T-helper 1 cell (primary cell): ENCODE results near the gene GCK.

Source experiments
- DNase-seq, 5 donors: peaks; one replicate each; pipeline ENCODE4 v3.0.0-alpha.2; 2012 to 2020
- total RNA-seq, 4 donors: gene quantifications; one replicate each; lab custom pipeline; 2026; lab: John Stamatoyannopoulos, UW

Gene GCK
- 0.30 to 0.83 (median 0.50) reads per million in 4 donors for total RNA-seq

DNA sequence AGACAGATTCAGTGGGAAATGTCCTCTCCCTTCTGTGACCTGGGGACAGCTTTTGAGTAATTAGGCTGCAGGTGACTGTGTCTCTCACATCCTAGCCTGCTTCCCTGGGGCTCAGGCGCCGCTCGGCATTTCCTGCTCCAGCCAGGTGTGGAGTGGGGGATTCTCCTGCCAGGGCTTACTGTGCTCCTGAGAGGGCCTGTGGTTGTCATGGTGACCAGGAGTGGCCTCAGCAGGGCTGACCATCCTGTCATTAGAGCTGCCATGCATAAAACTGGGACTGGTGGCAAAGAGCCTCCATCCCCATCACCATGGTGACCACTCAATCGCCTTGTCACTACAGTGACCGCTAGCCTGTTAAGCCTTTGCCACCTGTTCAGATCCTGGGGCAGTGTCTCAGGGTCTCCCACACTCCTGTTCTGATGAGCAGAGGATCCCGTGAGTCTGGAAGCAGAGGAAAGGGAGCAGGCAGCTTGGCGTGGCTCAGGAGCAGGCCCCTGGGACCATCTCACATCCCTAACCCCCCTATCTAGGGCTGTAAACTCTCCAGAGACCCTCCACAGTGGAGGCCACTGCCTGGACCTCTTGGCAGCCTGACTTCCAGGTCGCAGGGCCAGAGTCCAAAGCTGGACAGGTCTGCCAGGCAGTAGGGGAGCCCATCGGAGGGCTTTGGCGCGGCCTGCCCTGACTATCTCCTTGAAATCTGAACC is at the start of gene GCK:
TSS of gene GCK (minus strand) at position 154 of the 707 bp plus-strand sequence. CDS start 486 bp downstream, outside the sequence.
- DNase-seq, result no peak

DNA sequence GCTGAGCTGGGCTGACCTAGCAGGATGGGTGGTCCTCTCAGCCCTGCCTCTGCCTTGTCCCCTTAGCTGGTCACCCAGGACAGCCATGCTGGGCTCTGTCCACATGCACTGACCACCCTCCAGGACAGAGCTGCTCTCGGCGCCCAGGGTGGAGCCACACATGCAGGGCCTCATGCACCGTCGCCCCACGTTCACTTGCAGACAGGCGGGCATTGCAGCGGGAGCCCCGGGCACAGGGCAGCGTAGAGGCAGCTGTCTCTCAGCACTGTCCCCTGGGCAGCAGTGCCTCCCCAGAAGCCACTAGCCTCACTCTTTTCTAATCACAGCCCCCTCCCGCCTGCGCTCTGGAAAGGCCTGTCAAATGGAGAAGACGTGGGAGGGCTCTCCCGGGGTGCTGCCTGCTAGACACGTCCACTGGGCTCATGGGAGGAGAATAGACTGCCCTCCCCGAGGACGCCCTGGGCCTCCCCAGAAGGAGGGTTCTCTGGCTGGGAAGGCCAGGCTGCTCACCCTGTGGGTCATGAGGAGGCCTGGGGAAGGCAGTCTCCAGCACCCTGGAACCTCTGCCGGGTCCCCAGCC is 49.0 kb upstream of the GCK start:
- DNase-seq, result no peak

GRCh38 chr7:44237696-44238095 is 48.5 kb upstream of the GCK start:
- DNase-seq, result no peak

- no peak for DNase-seq
These were observed 47.1 kb upstream of the GCK start for GRCh38 chr7:44236333-44236728.

DNA sequence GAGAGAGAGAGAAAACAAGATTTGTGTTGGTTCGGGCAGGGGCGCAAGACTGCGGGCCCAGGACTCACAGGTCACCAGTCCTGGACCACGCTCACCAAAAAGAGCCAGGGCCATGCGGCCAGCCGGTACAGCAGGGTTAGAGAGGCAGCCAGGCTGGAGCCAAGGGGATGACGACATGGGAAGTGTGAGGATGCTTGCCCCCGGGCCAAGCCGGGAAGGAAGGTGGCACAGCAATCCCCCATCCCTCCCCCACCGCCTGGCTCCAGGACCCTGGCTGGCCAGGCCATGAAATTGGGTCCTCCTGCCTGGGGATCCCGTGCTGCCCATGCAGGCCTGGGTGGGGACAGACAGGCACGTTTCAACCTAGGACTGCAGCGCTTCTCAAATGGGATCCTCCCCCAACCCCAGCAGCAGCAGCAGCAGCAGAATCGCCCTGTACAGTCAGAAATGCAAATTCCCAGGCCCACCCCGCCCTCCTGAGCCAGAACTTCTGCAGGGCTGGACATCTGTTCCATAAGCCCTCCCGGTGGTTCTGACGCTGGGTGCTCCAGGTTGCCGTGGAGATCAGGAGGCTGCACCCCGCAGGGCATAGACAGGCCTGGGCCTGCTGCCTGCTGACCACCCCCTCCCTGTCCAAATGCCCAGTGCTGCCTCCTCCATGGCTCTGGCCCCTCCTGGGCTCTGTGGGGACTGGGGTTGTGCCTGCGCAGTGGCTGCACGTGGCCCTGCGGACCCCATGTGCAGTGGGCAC is 46.5 kb upstream of the GCK start:
- DNase-seq, result no peak

- DNase-seq, result no peak
These were observed 45.8 kb upstream of the GCK start for GRCh38 chr7:44235066-44235465.

DNA sequence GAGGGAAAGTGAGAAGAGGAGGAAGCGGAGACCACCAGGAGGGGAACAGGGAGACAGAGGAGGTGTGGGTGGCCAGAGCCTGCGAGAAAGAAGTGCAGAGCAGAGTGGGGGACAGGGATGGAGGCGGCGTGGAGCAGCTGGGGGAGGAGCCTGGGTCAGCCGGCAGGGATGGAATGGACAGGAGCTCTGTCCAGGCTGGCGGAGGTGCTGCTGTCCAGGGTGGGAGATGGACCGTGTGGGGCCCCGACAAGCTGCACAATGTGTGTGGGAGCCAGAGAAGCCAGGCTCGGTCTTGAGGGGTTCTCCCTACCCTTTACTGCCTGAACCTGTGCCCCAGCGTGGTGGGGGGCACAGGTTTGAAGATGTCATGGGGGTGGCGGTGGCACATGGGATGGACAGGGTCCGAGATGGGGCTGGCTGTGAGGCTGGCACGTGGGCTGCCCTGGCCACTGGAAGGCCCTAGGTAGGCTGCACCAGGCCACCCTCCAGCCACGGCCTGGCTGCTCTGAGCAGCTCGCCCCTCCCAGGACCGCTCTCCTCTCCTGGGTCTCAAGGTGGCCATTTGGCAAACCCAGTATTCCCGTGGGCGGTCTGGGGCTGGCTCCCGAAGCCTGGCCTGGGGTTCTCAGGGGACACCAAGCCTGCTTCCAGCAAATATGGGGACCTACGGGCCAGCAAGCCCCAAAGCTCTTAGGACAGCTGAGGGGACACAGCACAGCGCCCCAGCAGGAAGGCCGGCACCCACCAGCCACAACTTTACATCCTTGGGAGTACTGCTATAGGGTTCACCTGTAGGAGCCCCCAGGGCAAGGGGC is 43.9 kb upstream of the GCK start:
- DNase-seq, result no peak

DNA sequence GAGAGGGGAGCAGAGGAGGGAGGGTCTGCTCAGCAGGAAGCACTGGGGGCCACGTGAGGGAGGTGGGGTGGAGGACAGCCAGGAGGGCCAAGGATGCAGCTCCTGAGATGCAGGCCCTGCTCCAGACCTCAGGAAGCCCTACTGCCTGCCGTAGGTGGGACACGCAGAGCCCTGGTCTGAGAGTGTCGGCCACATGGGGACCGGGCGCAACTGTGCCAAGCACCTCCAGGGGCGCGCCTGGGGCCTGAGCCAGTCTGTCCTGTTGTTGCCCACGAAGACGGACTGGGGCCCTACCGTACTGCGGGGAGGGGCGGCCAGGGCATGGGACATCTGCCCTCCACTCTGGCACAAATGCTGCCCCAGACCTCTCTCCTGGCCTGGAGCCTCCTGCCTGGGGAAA is 43.2 kb upstream of the GCK start:
- DNase-seq, result no peak

DNA sequence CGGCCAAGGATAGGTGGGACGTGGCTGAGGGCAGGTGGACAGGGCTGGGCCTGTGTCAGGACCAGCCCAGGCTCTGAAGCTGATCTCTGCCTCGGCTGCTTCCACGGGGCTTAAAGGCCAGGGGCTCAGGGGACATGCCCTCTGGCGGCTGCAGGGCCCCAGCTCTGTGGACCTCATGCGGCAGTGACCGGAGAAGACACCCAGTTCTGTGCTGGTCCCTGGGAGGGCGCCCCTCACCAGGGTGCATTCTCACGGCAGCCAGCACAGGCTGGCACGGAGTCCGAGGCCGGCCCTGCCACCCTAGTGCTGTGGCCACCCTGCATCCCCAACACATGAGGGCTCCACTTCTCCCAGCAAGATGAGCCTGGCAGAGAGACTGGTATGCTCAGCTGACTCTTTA is 41.8 kb upstream of the GCK start:
- no peak for DNase-seq

DNA sequence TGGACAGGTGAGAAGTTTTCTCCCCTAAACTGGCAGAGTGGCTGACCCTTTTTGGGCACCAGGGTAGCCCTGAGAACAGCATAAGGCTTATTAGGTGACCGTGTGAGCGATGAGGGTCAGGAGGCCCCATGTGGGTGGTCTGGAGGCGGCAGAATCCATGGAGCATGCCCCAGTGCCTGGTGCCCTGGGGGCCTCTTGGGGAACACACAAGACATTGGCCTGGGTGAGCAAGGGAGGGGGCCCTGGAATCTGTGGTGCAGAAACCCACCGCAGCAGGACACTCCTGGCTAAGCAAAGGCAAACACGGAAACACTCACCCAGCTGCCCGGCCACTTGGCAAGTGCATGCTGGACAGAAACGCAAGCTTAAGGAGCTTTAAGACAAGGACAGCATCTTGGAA is 41.0 kb upstream of the GCK start:
- no peak for DNase-seq

GRCh38 chr7:44229546-44230105 is 40.4 kb upstream of the GCK start:
- no peak for DNase-seq

- DNase-seq, result no peak
These were observed 39.5 kb upstream of the GCK start for GRCh38 chr7:44228571-44229350.

DNA sequence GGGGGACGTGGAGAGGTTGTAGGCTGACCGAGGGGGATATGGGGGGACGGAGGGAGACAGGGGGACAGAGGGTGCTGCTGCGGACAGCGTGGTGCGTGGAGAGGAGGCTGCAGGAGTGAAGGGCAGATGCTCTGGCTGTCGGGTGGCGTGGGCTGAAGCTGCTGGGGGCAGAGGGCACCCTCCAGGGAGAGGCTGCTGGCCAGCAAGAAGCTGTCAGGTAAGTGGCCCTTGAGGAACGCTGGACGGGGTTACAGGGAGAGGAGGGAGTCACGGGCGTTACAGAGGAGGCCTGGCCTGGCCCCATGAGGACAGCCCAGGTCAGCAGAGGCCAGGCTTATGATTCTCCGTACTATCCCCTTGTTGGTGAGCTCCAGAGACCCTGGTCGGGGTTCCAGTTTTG is 38.7 kb upstream of the GCK start:
- DNase-seq, result no peak

DNA sequence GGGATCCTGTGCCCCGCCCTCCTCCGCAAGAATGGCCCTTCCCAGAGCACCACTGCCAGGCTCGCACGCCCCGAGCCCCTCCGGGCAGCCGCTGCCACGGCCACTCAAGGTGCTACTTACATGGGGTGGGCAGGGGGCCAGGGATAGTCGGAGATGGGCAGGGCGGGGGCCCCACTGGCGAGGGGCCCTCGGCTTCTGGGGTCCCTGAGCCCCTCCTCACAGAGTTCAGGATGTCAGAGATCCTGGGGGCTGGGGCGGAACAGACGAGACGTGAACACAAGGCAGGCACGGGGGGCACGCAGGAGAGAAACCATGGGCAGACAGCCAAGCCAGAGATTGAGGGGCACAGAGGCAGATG is 37.1 kb upstream of the GCK start:
- DNase-seq, result no peak

DNA sequence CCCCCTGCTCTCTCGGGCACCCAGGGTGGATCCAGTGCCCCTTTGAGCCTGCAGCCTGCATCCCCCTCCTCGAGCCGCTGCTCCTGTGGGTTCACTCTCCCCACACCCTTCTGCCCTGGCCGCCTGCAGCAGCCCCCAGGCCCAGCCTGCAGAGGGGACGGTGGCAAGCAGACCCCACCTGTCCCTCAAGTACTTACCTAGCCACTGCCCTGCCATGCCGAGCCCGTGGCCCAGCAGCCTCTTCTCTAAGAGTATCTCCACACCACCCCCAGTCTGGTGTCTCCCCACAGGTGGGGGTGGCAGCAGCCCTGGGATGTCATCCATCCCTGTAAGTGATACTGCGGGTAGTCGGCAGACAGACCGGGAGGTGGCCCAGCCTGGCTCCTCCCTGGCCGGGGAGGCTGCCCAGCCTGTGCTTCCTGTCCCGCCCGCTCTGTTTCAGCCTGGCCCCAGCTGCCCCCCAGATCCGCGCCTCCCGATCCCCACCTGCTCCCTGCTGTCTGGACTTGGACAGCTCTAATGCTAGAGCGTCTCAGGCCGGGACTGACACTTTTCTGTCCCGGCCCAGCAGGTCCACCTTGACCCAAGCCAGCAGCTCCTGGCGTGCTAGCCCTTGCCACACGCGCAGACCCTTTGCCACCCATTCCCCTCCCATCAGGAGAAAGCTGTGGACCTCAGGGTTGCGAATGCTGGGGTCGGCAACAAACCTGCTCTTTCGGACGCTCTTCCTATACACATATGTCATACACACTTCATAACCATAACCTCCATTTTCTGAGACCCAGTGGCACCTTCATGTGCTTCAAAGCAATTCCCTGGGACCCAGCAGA is 36.5 kb upstream of the GCK start:
- DNase-seq, result no peak

GRCh38 chr7:44224974-44225565 is 35.8 kb upstream of the GCK start:
- DNase-seq, result no peak

DNA sequence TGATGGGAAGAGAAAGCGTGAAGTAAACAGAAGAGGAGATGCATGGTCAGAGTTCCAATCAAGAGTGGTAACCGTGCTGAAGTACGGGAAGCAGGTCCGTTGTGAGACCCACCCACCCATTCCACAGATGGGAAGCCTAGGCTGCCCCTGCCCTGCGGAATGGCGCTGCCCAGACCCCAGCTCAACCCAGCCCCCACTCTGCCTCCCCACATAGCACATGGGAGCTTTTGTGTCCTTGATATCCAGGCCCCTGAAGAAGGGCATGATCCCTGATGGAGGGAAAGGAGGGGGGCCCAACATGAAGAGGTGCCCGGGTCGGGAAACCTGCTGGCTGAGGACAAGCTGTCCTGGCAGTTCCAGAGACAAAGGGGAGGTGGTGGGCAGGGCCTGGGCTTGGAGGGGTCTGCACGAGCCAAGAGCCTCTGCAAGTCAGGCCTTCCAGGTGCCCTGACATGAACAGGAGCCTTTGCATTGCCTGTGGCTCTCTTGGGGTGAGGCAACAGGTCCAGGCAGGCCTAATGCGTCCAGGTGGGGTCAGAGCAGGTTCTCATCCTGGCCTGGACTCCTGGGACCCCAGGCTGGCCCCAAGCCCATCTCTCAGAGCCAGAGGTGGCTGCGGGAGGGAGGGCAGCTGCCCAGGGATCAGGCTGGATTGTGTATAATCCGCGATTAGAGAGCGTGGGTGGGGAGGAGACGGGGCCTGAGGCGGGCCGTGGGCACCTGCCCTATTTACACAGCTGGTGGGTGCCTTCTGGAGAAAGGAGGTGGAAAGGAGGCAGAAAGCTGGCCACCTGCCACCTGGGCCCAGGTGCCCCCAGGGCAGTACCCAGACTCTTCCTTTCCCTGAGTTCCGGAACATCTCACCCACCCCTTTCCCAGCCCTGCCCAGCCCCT is 35.1 kb upstream of the GCK start:
- DNase-seq, result no peak

- DNase-seq, result no peak
These were observed 34.3 kb upstream of the GCK start for GRCh38 chr7:44223362-44224079.

- no peak for DNase-seq
These were observed 33.6 kb upstream of the GCK start for GRCh38 chr7:44222776-44223261.
